HG02623 (cell line): ENCODE data around the gene TMC1.

Experiments used
- ATAC-seq: cut with Tn5 transposase; IDR thresholded peaks from one replicate; pipeline ENCODE4 v1.9.1; 2021; ENCODE audit warnings: moderate library complexity; ENCODE audit not compliant: unreplicated experiment

Gene TMC1

GRCh38 chr9:72665421-72665820 lies 144.0 kb downstream of the TMC1 start:
- ATAC-seq, result no peak

GRCh38 chr9:72667181-72667580 lies 145.8 kb downstream of the TMC1 start:
- no peak for ATAC-seq

GRCh38 chr9:72674961-72675360 lies 153.6 kb downstream of the TMC1 start:
- ATAC-seq, result no peak

- no peak for ATAC-seq
These were observed 154.2 kb downstream of the TMC1 start for GRCh38 chr9:72675586-72675985.

GRCh38 chr9:72680593-72681282 lies 159.3 kb downstream of the TMC1 start:
- ATAC-seq, result no peak

GRCh38 chr9:72681283-72681630 lies 159.8 kb downstream of the TMC1 start:
- ATAC-seq, result no peak

GRCh38 chr9:72684615-72685014 lies 163.2 kb downstream of the TMC1 start:
- ATAC-seq, result no peak

GRCh38 chr9:72685911-72686310 lies 164.5 kb downstream of the TMC1 start:
- no peak for ATAC-seq

- ATAC-seq, result no peak
These were observed 165.9 kb downstream of the TMC1 start for GRCh38 chr9:72687331-72687730.

- no peak for ATAC-seq
These were observed 170.3 kb downstream of the TMC1 start for GRCh38 chr9:72691671-72692070.

GRCh38 chr9:72695365-72695764 lies 174.0 kb downstream of the TMC1 start:
- no peak for ATAC-seq

GRCh38 chr9:72696511-72696910 lies 175.1 kb downstream of the TMC1 start:
- ATAC-seq, result no peak

- ATAC-seq, result no peak
These were observed 180.1 kb downstream of the TMC1 start for GRCh38 chr9:72701510-72701909.

- ATAC-seq, result no peak
These were observed 182.2 kb downstream of the TMC1 start for GRCh38 chr9:72703574-72703973.

GRCh38 chr9:72704688-72705375 lies 183.4 kb downstream of the TMC1 start:
- no peak for ATAC-seq

- no peak for ATAC-seq
These were observed 197.1 kb downstream of the TMC1 start for GRCh38 chr9:72718503-72718902.

- ATAC-seq, result no peak
These were observed 199.7 kb downstream of the TMC1 start for GRCh38 chr9:72721067-72721466.

GRCh38 chr9:72726947-72727346 lies 205.5 kb downstream of the TMC1 start:
- ATAC-seq, result no peak

GRCh38 chr9:72728031-72728770 lies 206.8 kb downstream of the TMC1 start:
- no peak for ATAC-seq

GRCh38 chr9:72733895-72734294 lies 212.5 kb downstream of the TMC1 start:
- ATAC-seq, result no peak

GRCh38 chr9:72734631-72735030 lies 213.2 kb downstream of the TMC1 start:
- no peak for ATAC-seq

- no peak for ATAC-seq
These were observed 222.4 kb downstream of the TMC1 start for GRCh38 chr9:72743836-72744235.
